C4-2B (cell line): Measurements from ENCODE around the gene RNF11.

Experiments used
- H3K27ac ChIP-seq: fragments of 450-650 bp; 2 replicates; pipeline ENCODE4 v1.5.1; 2017
- ZFX ChIP-seq: fragments of 450-650 bp; IDR thresholded peaks from 2 replicates; pipeline ENCODE4 v1.6.1; 2017
- TF ChIP-seq, protein P1 (sequence below): fragments of 450-650 bp; conservative IDR thresholded peaks from 2 replicates; pipeline ENCODE4 v1.5.1; 2017; ENCODE audit warnings: mild to moderate bottlenecking

The RNF11 gene

DNA sequence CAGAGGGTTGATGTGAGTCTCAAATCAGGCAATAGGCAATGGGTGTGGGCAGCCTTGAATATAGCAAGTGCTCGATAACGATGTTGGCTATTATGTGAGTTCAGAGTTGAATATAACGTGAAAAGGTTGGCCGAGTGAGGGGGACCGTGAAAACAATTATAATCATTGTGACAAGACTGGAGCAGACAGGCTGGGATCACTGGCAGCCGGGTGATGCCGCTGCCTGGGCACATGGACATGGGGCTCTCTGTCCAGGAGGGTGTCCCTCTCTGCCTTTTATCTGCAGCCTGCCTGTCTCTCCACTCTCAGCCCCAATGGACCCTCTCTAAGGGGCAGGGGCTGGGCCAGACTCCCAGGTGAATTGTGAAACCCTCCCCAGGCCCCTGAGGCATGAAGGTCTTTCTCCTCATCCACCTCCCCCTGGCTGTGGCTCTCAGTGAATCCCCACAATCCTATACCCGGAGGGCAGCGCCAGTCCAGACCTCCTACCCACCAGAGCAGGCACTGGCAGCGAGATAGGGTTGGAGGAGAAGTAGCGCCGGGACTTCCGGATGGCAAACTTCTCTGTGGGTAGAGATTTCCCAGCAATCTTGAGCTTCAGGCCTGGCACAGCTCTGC is 57.9 kb downstream of the RNF11 start:
- no peak overlapping the region for H3K27ac ChIP-seq
- TF ChIP-seq ZFX = no peak
- TF ChIP-seq, protein P1, sequence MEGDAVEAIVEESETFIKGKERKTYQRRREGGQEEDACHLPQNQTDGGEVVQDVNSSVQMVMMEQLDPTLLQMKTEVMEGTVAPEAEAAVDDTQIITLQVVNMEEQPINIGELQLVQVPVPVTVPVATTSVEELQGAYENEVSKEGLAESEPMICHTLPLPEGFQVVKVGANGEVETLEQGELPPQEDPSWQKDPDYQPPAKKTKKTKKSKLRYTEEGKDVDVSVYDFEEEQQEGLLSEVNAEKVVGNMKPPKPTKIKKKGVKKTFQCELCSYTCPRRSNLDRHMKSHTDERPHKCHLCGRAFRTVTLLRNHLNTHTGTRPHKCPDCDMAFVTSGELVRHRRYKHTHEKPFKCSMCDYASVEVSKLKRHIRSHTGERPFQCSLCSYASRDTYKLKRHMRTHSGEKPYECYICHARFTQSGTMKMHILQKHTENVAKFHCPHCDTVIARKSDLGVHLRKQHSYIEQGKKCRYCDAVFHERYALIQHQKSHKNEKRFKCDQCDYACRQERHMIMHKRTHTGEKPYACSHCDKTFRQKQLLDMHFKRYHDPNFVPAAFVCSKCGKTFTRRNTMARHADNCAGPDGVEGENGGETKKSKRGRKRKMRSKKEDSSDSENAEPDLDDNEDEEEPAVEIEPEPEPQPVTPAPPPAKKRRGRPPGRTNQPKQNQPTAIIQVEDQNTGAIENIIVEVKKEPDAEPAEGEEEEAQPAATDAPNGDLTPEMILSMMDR = no peak

DNA sequence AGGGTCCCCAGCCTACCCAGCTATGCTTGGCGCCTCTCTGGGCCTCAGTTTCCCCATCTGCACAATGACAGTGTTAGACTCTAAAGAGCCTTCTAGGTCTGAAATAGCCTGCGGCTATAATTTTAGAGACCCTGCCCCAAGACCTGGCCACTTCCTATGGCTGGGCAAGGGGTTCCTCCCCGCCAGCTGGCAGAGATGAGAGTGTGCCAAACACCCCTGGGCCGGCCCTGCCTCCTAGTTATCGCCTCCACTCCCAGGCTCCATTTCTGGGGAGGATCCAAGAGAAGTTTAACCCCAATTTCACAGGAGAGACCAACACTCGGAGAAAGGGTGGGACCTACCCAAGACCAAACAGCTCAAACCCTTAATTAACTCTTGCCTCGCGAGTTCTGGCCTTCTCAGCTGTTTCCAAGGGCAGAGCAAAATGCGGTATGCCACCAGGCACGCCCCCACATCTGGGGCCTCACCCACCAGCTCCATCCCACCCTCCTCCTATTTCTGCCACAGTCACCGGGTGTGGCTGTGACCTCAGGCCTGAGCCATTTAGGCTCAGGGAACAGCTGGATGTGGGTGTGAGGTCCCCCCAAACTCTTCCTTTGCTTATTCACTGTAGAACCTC is 58.6 kb downstream of the RNF11 start:
- H3K27ac ChIP-seq = no peak overlapping the region
- TF ChIP-seq ZFX = no peak
- TF ChIP-seq, protein P1 = no peak

DNA sequence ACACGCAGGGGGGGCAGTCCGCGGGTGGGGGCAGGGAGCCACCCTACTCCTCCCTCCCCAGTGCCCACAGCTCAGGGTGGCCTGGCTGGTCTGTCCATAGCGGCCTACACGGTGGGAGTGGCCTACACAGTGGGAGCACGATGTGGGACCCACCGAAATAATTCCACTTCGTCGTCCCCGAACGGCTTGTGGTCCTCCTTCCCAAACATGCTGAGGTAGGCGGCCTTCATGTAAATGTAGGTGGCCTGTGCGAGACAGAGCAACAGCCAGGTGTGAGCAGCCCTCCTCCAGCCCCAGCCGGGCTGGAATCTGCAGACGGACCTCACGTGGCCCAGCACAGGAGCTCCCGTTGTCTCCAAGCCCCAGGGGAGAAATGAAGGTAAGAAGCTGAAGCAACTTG is 59.9 kb downstream of the RNF11 start:
- H3K27ac ChIP-seq = peak overlapping the region; percentile 53; the same call in 1 of the 2 replicates
- TF ChIP-seq ZFX = no peak
- TF ChIP-seq, protein P1 = no peak

DNA sequence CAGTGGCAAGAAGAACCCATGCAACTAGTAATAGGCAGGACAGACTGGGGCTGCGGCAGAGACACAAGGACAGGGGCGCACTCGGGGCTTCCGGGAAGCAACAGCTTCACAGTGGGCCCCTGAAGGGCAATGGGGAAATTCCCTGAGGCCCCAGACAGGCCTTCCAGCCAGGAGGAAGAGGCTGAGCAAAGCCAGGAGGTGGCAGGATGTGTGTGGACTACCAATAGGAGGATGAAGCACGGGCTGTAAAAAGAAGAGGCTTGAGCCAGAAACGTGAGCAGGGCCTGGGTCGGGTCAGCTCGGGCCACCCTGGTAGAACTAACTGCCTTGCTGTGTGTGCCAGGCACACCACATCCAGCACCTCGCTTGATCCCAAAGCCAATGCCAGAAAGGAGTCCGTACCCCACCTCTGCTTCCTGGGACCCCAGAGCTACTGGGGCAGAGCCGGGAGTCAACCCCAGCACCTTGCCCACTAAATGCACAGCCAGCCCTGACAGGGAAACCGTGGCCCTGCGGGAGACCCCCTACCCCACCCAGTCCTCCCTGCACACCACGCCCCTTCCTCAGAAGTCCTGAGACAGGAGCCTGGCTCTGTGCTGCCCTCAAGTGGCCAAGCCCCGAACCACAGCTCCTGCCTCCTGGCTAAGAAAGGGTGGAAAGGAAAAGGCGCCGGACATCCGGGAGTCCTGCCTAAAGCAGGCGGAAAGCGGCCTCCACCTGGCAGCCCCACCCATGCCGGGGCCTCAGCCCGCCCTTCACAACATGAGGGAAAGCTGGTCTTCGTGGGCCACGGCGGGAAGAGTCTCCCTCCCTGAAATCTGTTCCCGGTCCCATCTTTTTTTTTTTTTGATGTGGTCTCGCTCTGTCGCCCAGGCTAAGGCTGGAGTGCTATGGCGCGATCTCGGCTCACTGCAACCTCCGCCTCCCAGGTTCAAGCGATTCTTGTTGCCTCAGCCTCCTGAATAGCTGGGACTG is 60.6 kb downstream of the RNF11 start:
- TF ChIP-seq ZFX = no peak
- TF ChIP-seq, protein P1 = peak; percentile 98
- H3K27ac ChIP-seq = peak overlapping the region; percentile 53

DNA sequence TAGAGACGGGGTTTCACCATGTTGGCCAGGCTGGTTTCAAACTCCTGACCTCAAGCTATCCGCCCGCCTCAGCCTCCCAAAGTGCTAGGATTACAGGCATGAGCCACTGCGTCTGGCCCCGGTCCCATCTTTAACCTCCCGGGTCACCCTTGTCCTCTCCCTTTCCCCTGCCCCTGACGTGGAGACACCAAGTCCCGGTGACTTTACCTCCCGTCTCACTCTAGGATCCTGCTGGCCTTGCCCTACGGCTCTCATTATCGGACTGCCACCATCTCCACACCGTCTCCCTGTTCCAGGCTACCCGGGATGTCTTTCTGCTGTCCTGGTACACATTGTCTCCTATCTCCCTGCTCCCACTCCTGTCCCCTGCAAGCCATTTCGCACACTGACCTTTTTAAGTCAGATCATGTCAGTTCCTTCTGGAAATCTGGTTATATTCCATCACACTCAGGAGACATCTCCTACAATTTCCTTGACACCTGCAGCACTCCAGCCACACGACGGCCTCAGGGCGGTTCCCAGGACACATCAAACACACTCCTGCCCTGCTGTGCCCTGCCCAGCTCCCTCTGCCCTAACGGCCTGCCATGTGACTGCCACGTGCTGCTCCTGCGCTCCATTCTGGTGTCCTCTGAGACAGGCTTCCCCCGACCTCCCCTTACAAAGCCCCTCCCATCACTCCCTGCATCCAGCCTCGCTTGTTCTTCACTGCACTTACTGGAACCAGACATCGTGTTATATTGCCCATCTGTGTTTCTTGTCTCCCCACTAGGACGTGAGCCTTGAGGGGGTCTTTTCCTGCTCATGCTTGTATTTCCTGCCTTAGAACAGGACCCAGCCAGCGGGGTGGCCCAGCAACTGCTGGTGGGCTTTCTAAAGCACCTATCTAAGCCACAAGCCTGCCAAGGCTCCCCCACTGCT is 61.6 kb downstream of the RNF11 start:
- no peak for TF ChIP-seq ZFX
- TF ChIP-seq, protein P1 = no peak
- H3K27ac ChIP-seq = peak overlapping the region; percentile 53

DNA sequence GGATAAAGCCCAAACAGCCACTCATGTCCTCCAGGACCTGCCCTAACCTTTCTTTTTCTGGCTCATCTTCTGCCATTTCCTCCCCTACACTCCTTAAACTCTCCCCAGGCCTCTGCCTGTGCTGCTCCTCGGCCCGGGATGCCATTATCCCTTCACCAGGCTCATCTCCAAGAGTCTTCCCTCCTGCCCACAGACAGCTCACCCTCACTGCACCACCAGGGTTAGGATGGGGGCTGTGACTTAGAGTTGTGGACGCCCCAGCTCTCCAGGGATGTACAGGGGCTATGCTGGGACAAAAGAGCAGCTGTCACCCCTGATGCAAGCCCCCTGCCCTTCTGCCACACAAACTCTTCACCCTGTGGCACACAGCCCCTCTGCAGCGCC is 62.2 kb downstream of the RNF11 start:
- TF ChIP-seq, protein P1 = no peak
- TF ChIP-seq ZFX = no peak
- H3K27ac ChIP-seq = peak overlapping the region; percentile 53; the same call in 1 of the 2 replicates
